DMS153 treated with DMSO at 0.1 percent for 48 hours (cell line): ENCODE data around the gene CYB5R3.
"Not testable (repeated sequence)": the region's sequence is repeated elsewhere in the genome, so short reads cannot be mapped to it uniquely, and the experiment has no call there.

Experiments used
- DNase-seq: peaks from one replicate; lab custom pipeline; 2025; ENCODE audit not compliant: unreplicated experiment; lab: John Stamatoyannopoulos, UW

CYB5R3 gene

DNA sequence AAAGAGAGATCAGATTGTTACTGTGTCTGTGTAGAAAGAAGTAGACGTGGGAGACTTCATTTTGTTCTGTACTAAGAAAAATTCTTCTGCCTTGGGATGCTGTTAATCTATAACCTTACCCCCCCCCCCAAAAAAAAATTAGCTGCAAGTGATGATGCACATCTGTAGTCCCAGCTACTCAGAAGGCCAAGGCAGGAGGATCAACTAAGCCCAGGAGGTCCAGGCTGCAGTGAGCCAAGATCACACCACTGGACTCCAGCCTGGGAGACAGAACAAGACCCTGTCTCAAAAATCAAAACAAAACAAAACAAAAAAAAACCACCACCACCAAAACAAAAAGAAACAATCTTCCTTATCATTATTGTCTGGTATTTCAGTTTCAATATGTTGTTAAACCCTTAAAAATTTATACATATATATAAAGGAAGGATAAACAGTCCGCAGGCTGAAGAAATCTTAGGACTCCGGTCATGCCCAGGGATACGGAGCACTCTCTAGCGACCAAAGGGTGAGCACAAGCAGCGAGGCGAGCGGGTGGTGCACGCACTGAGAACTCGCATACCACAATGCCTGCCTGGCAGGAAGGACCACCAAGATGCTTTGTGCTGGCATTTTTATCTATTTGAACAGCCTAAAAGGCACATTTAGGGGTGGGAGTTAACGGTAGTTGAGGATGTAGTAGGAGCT lies 40.9 kb downstream of the CYB5R3 start:
- DNase-seq: no peak

GRCh38 chr22:42607641-42608040 lies 41.6 kb downstream of the CYB5R3 start:
- DNase-seq: not testable (repeated sequence)

DNA sequence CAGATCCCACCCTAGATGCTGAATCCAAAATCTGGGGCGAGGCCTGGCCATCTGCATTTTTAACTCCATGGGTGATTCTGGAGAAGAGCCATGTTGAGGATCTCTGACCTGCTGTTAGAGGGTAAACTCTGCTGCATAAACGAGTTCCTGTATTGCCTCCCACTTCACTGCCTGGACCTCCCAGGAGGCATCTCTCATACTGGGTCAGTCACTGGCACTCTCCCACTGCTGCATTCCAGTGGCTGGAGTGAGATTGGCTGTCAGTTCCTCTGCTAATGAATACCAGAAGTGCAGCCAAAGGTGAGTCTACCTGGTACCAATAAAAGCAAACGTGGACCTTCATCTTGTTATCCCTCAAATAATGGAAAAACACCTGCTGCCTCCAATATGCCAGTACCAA lies 44.8 kb downstream of the CYB5R3 start:
- no peak for DNase-seq

DNA sequence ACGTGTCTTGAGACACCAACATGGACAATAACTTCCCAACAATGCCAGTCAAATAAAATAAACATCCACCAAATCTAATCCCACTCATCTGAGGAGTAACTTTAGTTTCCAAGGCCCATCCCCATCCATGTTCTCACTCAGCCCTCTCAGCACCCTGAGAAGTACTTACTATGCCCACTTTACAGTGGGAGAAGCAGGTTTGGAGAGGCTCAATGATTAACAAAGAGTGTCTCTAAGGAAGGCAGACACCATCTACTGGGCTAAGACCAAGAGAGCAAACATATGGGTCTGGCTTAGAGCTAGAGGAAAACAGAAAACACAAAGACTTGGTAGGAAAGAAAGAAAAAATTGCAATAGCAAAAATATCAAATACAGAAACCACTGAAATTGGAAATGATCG lies 45.8 kb downstream of the CYB5R3 start:
- no peak for DNase-seq

GRCh38 chr22:42602470-42602869 lies 46.7 kb downstream of the CYB5R3 start:
- no peak for DNase-seq

DNA sequence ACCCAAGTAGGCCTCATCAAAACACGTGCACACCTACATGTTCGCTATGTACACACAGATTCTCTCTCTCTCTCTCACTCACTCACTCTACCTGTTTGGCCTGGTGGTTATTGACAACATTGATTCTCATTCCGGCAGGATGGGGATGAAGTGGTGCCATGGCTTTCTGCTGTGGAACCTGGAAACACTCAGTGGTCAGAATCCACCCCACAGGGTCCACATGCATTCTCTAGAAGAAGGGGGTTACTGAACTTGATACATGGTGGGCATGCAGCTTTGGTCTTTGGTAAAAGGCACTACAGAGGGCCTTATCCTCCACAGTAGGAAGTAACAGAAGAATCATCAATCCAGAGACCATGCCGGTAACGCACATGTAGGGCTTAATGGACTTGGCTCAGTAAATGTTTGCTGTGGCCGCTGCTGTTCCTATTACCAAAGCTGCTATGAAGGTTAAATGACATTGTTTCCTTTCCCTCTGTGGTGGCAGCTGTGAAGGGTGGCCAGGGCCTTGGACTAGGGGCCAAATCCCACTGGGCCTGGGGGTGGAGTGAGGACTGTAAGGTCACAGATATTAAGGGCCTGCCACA lies 47.2 kb downstream of the CYB5R3 start:
- DNase-seq: no peak

GRCh38 chr22:42596863-42597530 lies 52.2 kb downstream of the CYB5R3 start:
- no peak for DNase-seq

GRCh38 chr22:42596336-42596735 lies 52.9 kb downstream of the CYB5R3 start:
- no peak for DNase-seq

DNA sequence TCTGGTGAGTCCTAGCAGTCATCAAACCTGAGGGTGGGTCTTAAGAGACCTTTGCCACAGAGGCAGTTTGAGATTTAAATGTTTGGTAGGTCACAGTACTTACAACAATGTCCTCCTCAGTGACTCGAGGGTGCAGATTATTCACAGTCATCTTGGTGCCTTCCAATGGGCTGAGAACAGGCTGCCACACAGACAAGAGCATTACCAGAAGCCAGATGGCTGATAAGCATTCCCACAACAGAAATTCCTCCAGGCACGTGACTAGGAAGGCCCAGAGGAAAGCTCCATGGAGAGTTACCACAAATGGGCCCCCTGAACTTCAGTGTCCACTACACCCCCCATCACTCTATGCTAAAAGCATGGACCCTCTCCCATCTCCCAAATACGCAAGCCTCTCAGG lies 53.8 kb downstream of the CYB5R3 start:
- DNase-seq: no peak

- DNase-seq: no peak
These were observed 57.2 kb downstream of the CYB5R3 start for GRCh38 chr22:42591987-42592386.

- DNase-seq: no peak
These were observed 61.5 kb downstream of the CYB5R3 start for GRCh38 chr22:42587588-42588175.

DNA sequence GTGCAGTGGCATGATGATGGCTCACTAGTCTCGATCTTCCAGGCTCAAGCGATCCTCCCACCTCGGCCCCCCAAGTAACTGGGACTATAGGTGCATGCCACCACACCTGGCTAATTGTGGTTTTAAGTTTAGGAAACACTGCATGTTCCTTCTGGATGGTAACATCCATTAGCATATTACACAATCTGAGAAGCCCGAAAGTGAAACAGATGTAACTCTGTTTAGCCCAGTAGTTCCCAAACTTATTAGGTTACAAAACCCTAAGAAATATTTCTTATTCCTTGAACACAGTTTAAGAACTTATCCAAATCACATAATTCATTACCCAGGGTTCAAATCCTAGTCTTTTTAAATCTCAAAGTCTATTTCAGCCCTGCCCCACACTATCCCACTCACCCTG lies 62.8 kb downstream of the CYB5R3 start:
- no peak for DNase-seq

DNA sequence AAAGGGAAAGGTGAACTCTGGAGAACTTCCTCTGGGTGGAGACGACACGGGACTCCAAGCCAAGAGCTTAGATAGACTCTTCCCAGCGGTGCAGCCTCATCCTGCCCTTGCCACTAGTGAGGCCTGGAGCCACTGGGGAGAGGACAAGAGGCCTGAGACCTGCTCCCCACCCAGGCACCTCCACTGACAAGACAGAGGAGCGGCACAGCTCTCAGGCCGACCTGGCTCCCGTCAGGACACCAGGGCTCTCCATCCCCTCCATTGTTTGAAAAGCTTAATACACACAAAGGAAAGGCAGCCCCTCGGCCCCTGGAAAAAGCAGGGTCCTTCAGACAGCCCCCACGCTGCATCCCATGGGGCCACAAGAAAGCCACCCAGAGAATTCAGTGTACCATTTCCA lies 64.1 kb downstream of the CYB5R3 start:
- DNase-seq: no peak

DNA sequence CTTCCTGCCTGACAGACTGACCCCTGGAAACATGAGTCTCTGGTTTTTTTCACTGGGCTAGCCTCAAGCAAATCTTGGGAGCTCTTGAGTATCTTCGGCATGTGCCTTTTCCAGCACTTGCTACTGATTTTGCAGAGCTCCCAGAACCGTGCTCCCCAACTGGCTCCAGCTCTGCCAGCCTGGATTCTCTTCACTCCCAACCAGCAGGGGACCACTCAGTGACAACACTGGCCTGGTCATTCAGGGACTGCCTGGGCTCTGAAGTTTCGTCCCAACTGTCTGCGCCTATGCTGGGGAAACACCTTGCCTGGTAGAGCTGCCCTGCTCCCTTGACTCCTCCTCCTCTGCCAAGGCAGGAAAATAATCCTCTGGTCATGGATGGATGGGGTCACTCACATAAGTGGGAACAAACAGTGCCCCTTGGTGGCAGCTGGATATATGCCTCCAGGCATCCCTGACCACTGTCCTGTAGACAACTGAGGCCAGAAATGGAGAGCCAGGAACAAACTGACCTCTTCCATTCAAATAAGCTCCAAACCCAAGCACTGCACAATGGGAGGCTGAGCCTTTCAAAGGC lies 64.7 kb downstream of the CYB5R3 start:
- no peak for DNase-seq

GRCh38 chr22:42582987-42583386 lies 66.2 kb downstream of the CYB5R3 start:
- DNase-seq: no peak

GRCh38 chr22:42581762-42582716 lies 67.2 kb downstream of the CYB5R3 start:
- peak; percentile 66 for DNase-seq

DNA sequence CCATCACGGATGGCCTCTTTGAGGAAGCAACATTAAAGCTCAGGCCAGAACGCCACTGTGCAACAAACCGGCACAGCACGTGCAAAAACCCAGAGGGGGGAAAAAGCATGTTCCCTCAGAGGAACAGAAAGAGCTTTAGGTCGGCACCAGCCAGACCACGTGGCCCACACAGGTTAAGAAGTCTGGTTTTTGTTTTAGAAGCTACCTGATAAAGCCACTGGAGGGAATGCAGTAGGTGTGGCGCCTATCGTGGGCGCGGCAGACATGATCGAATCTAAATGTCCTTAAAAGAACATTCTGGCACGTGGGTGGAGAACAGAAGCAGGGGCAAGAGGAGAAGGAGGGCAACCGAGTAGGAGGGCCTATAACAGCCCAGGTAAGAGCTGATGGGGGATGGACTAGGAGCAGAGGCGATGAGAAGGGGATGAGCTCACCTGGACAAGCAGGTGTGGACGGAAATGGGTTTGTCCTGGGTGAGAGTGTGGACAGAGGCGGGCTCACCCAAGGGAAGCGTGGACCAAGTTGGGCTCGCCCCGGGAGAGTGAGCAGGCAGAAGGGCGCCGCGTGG lies 67.9 kb downstream of the CYB5R3 start:
- not testable (repeated sequence) for DNase-seq

DNA sequence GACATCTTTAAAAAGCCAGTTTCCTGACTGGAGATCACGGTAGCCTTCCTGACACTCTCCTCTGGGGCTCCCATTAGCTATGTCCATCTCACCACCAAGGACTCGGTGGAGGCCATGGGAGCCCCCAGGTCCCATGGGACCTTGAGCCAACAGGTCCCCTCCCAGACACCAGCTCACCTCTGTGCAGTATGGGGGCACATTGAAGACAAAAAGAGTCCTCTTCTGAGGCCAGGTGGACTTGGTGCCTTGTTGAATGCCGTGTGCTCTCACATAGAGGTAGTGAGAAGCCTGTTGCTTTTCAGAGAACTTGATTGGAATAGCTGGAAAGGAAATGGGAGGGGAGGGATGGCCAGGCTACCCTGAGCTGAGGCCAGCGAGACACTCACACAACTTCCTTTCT lies 69.2 kb downstream of the CYB5R3 start:
- not testable (repeated sequence) for DNase-seq

GRCh38 chr22:42577623-42578240 lies 71.5 kb downstream of the CYB5R3 start:
- no peak for DNase-seq

- DNase-seq: not testable (repeated sequence)
These were observed 72.1 kb downstream of the CYB5R3 start for GRCh38 chr22:42577141-42577540.
